Fibroblast of pulmonary artery (primary cell): ENCODE data around the gene KIF20B.
A peak's percentile ranks its signal among the peaks of the same experiment; 100 is the strongest.

ENCODE experiments used
- DNase-seq: peaks from one replicate; pipeline ENCODE4 v3.0.0-alpha.2; 2010; ENCODE audit warnings: low read depth
- H3K4me3 ChIP-seq: replicated peaks from 2 replicates; pipeline ENCODE4 v1.5.1; 2011; ENCODE audit warnings: low read depth, mild to moderate bottlenecking, control low read depth, low read length, moderate library complexity
- TF ChIP-seq, protein P1 (sequence below): IDR thresholded peaks from 2 replicates; pipeline ENCODE4 v1.5.1; 2011; ENCODE audit warnings: mild to moderate bottlenecking, control low read depth, low read length, inconsistent platforms; ENCODE audit errors: missing control alignments

The KIF20B gene

DNA sequence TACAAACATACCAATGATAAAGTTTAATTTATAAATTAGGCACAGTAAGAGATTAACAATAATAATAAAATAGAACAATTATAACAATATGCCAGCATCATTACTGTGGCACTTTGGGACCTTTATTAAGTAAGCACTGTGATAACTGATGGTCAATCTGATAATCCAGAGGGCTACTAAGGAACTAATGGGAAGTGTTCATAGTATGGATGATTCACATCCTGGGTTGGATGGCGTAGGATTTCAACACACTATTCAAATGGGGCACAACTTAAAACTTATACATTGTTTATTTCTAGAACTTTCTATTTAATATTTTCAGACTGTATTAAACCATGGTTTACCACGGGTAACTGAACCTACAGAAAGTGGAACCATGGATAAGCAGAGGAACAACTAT lies 90.8 kb downstream of the KIF20B start:
- DNase-seq: peak; percentile 31
- TF ChIP-seq, protein P1, sequence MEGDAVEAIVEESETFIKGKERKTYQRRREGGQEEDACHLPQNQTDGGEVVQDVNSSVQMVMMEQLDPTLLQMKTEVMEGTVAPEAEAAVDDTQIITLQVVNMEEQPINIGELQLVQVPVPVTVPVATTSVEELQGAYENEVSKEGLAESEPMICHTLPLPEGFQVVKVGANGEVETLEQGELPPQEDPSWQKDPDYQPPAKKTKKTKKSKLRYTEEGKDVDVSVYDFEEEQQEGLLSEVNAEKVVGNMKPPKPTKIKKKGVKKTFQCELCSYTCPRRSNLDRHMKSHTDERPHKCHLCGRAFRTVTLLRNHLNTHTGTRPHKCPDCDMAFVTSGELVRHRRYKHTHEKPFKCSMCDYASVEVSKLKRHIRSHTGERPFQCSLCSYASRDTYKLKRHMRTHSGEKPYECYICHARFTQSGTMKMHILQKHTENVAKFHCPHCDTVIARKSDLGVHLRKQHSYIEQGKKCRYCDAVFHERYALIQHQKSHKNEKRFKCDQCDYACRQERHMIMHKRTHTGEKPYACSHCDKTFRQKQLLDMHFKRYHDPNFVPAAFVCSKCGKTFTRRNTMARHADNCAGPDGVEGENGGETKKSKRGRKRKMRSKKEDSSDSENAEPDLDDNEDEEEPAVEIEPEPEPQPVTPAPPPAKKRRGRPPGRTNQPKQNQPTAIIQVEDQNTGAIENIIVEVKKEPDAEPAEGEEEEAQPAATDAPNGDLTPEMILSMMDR: no peak
- H3K4me3 ChIP-seq: no peak overlapping the region

DNA sequence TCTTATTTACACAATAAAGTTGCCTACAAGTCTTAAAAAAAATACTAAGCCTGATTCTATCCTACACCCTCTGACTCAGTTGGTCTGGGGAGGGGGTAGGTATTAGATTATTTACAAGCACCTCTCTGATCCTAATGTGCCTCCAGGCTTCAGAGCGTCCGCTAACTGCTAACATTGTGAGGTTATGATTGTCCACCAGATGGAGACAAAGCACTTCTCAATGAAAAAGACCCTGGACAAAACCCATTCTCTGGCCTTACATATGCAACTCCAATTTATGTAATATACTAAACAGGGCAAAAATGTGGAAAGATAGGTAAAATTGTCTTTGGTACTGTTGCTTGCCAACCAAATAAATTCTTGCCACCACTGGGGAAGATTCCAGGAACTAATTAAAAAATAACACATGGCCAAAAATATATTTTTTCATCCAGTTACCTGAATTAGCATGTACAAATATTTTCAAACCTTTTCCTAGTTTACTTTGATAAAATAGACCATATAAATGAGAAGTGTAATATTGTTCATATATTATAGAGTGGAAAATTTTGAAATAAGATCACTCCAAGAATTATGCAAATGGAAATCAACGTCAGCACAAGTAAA lies 92.4 kb downstream of the KIF20B start:
- TF ChIP-seq, protein P1: peak; percentile 80
- H3K4me3 ChIP-seq: no peak overlapping the region
- DNase-seq: peak; percentile 86

DNA sequence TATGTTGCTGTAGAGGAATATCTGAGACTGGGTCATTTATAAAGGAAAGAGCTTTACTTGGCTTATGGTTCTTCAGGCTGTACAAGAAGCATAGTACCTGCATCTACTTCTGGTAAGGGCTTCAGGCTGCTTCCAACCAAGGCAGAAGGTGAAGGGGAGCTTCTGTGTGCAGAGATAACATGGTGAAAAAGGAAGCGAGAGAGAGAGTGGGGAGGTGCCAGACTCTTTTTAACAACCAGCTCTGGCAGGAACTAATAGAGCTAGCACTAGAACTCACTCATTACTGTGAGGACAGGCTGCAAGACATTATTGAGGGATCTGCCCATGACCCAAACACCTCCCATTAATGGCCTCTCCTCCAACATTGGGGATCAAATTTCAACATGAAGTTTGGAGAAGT lies 94.5 kb downstream of the KIF20B start:
- TF ChIP-seq, protein P1: no peak
- no peak for DNase-seq

DNA sequence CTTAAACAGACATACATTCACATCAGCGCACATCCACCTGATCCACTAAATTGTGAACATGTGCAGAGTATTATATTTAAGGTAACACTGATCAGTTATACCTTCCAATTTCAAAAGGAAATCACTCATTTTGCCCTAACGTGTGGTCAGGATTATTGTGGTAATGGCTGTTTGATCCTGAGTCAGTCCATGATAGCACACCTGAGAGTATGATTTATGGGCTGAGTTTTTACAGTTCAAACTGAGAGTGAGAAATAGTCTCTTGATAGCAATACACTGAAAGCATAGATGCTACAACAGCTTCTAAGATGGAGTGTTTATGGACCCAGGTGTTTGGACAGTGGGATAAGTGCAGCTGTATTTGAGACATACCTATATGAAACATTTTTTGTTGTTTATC lies 96.7 kb downstream of the KIF20B start:
- no peak for DNase-seq
- H3K4me3 ChIP-seq: no peak overlapping the region
- TF ChIP-seq, protein P1: no peak

More for the DNA sequence above, 94.5 kb downstream of the KIF20B start:
- no peak overlapping the region for H3K4me3 ChIP-seq

DNA sequence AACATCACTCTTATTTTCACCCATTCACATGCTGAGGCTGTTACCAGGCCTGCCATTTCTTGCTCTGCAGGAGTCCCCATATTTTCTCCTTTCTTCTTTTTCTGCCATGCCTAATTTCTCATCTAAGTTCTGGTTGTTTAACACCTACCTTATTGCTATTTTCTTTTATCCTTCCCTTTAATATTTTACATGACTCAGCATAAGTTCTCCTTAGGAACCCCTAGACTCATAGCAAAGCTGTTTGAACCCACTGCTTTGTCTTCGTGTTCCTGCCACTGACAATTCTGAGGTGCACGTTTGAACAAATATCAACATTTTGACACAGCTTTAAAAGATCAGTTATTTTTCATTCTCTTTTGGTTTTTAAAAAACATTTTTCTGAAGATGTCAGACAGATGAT lies 98.2 kb downstream of the KIF20B start:
- TF ChIP-seq, protein P1: no peak
- no peak overlapping the region for H3K4me3 ChIP-seq
- DNase-seq: no peak

DNA sequence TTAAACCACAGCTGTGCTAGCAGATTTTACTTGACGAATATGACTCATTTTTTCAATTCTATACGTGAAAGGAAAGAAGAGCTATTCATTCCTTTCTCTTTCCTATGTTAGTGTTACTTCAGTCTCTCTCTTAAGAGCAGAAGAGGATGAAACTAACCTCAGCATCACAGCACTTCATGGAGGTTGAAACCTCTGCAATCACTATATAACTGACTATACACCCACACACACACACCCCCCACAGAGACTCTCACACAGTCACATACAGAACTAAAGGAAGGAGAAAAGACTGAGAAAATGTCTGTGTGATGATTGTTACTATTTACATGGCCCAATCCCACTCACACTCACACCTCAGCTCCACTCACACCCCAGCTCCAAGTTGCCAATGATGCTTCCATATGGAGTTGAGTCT lies 104.2 kb downstream of the KIF20B start:
- no peak for DNase-seq
- no peak overlapping the region for H3K4me3 ChIP-seq
- TF ChIP-seq, protein P1: no peak

DNA sequence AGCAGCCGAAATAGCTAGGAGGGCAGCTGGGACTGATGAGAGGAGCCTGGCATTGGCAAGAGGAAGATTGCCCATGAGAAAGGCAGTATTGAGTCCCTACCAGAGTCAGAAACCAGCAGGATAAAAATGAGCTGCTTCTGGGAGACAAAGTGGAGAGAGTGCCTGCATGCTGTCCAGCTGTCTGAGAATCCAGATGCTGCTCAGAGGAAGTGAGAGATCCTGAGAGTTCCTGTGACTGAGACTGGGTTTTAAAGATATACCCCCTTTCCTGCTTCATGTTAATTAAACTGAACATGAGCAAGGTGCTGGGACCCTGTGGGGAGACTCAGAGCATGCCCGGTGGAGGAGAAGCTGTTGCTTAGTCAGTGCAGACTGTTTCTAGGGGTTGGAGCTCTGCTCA lies 107.5 kb downstream of the KIF20B start:
- DNase-seq: no peak
- H3K4me3 ChIP-seq: no peak overlapping the region
- TF ChIP-seq, protein P1: no peak
